Measurements from ENCODE around the gene DLGAP1. TPM values are rescaled to one million over a fixed set of nuclear protein-coding genes. Genes with fewer than 3 reads are reported as not detected.

Gene DLGAP1
- total RNA-seq, 4 donors from 2014 or later, result 2.0 to 4.7 (median 2.1) TPM; not detected in 1

- Histone ChIP-seq H3K9me3 (no peaks in the 10 kb centered on the region), H3K27me3 (no peaks in the 10 kb centered on the region), H3K27ac (no peak overlapping the region), H3K4me1 (no peaks in the 10 kb centered on the region), H3K4me3 (no peak overlapping the region), H3K36me3 (no peaks in the 10 kb centered on the region)
- DNase-seq (ENCODE audit: low spot score in 2 of 2), result no peak
- TF ChIP-seq EP300 (IDR thresholded peaks at IDR 0.05) (no peak), POLR2AphosphoS5 (IDR thresholded peaks at IDR 0.05) (no peak), POLR2A (IDR thresholded peaks at IDR 0.05) (no peak)
- TF ChIP-seq, protein P1, sequence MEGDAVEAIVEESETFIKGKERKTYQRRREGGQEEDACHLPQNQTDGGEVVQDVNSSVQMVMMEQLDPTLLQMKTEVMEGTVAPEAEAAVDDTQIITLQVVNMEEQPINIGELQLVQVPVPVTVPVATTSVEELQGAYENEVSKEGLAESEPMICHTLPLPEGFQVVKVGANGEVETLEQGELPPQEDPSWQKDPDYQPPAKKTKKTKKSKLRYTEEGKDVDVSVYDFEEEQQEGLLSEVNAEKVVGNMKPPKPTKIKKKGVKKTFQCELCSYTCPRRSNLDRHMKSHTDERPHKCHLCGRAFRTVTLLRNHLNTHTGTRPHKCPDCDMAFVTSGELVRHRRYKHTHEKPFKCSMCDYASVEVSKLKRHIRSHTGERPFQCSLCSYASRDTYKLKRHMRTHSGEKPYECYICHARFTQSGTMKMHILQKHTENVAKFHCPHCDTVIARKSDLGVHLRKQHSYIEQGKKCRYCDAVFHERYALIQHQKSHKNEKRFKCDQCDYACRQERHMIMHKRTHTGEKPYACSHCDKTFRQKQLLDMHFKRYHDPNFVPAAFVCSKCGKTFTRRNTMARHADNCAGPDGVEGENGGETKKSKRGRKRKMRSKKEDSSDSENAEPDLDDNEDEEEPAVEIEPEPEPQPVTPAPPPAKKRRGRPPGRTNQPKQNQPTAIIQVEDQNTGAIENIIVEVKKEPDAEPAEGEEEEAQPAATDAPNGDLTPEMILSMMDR (IDR thresholded peaks at IDR 0.05), result no peak
- 84% methylated on average over 2 of the region's 2 CpGs for WGBS
These were observed 94.8 kb downstream of the DLGAP1 start for GRCh38 chr18:4360221-4360715.

- no peak for DNase-seq (ENCODE audit: low spot score in 2 of 2)
- whole genome bisulfite sequencing, result 69% methylated on average over 4 of the region's 4 CpGs
- no peak for TF ChIP-seq POLR2AphosphoS5 (IDR thresholded peaks at IDR 0.05)
- TF ChIP-seq EP300 (IDR thresholded peaks at IDR 0.05), result no peak
- TF ChIP-seq POLR2A (IDR thresholded peaks at IDR 0.05), result no peak
- TF ChIP-seq, protein P1 (IDR thresholded peaks at IDR 0.05), result no peak
- Histone ChIP-seq H3K27me3 (no peaks in the 10 kb centered on the region), H3K9me3 (no peaks in the 10 kb centered on the region), H3K36me3 (no peaks in the 10 kb centered on the region), H3K27ac (no peak overlapping the region), H3K4me3 (no peak overlapping the region), H3K4me1 (no peaks in the 10 kb centered on the region)
These were observed 96.5 kb downstream of the DLGAP1 start for GRCh38 chr18:4358618-4359017.

- no peaks in the 10 kb centered on the region for H3K4me1 ChIP-seq
- no peak overlapping the region for H3K27ac ChIP-seq
- no peak for DNase-seq (ENCODE audit: low spot score in 2 of 2)
- no peak overlapping the region for H3K4me3 ChIP-seq
- WGBS, result 86% methylated on average over 4 of the region's 4 CpGs
- TF ChIP-seq, protein P1 (IDR thresholded peaks at IDR 0.05), result no peak
- TF ChIP-seq POLR2A (IDR thresholded peaks at IDR 0.05) (no peak), EP300 (IDR thresholded peaks at IDR 0.05) (no peak), POLR2AphosphoS5 (IDR thresholded peaks at IDR 0.05) (no peak)
- no peaks in the 10 kb centered on the region for H3K36me3 ChIP-seq
- no peaks in the 10 kb centered on the region for H3K9me3 ChIP-seq
- H3K27me3 ChIP-seq, result no peaks in the 10 kb centered on the region
These were observed 97.5 kb downstream of the DLGAP1 start for GRCh38 chr18:4357579-4357978.

DNA sequence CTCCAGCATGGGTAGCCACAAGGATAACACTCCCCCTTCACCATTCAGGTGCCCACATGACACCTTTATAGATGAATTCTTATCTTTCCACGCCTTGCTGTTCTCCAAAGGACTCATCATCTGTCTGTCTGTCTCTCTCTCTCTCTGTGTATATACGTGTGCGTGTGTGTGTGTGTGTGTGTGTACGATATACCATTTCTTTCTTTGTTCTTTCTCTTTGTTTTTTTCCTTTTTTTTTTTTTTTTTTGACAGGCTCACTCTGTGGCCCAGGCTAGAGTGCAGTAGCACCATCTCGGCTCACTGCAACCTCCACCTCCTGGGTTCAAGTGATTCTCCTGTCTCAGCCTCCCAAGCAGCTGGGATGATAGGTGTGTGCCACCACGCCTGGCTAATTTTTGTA lies 98.2 kb downstream of the DLGAP1 start:
- no peak overlapping the region for H3K27ac ChIP-seq
- no peak for DNase-seq (ENCODE audit: low spot score in 2 of 2)
- TF ChIP-seq, protein P1 (IDR thresholded peaks at IDR 0.05), result no peak
- TF ChIP-seq POLR2A (IDR thresholded peaks at IDR 0.05) (no peak), POLR2AphosphoS5 (IDR thresholded peaks at IDR 0.05) (no peak), EP300 (IDR thresholded peaks at IDR 0.05) (no peak)
- H3K4me1 ChIP-seq, result peaks cover 2% of the 10 kb centered on the region
- WGBS, result 93% methylated on average over 5 of the region's 6 CpGs
- H3K9me3 ChIP-seq, result no peaks in the 10 kb centered on the region
- no peak overlapping the region for H3K4me3 ChIP-seq
- no peaks in the 10 kb centered on the region for H3K36me3 ChIP-seq
- no peaks in the 10 kb centered on the region for H3K27me3 ChIP-seq

DNA sequence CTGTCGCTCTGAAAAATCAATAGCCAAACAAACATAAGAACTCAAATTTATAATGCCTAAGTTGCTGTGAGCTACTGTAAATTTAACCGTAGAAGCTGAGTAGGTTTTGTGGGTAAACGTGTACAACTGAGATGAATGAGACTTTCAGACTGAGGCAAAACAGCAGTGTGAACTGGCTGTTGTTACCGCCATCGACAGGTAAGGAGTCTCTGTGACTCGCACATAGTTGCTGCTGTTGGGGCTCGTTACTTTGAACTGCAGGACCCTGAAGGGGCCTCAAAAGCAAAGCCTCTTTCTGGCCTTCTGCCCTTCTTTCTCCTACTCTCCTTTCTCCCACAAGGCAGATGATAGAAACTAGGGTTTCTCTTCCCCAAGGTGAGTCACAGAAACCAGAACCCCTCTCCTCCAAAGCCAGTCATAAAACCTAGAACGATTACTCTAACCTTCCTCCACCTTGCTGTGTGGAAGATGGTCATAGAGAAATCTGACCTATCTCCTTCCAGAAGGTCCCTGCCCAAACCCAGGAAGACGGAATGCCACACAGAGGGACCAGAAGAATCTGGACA lies 101.2 kb downstream of the DLGAP1 start:
- 43% methylated on average over 9 of the region's 9 CpGs for WGBS
- H3K36me3 ChIP-seq, result no peaks in the 10 kb centered on the region
- no peak for TF ChIP-seq POLR2A (IDR thresholded peaks at IDR 0.05)
- TF ChIP-seq POLR2AphosphoS5 (IDR thresholded peaks at IDR 0.05), result no peak
- TF ChIP-seq EP300 (IDR thresholded peaks at IDR 0.05), result no peak
- TF ChIP-seq, protein P1 (IDR thresholded peaks at IDR 0.05), result no peak

More for the DNA sequence above, 101.2 kb downstream of the DLGAP1 start:
- Histone ChIP-seq H3K4me3 (no peak overlapping the region), H3K9me3 (no peaks in the 10 kb centered on the region), H3K4me1 (peaks cover 11% of the 10 kb centered on the region), H3K27me3 (no peaks in the 10 kb centered on the region), H3K27ac (no peak overlapping the region)
- DNase-seq (ENCODE audit: low spot score in 2 of 2), result no peak
